Activated CD4-positive, alpha-beta memory T cell treated with anti-CD3 and anti-CD28 coated beads for 36 hours (primary cell): Measurements from ENCODE around the gene KCTD11. TPM values are rescaled to one million over a fixed set of nuclear protein-coding genes. Genes with fewer than 3 reads are reported as not detected.

Experiments used
- CTCF ChIA-PET: fragments of 350-600 bp; sonication (Branson Sonifier 250); formaldehyde crosslinking; loops from one replicate; lab custom pipeline; 2021; ENCODE audit warnings: antibody characterized with exemption, inconsistent platforms; lab: Charles Lee
- POLR2A ChIA-PET: fragments of 350-600 bp; sonication (Branson Sonifier 250); formaldehyde crosslinking; loops from one replicate; lab custom pipeline; 2021; ENCODE audit warnings: antibody characterized with exemption; lab: Charles Lee
- DNase-seq: peaks from one replicate; pipeline ENCODE4 v3.0.0-alpha.2; 2020
- H3K27ac Mint-ChIP-seq: one replicate; pipeline ENCODE4 v1.8.0; 2021; ENCODE audit warnings: mixed read lengths
- H3K27me3 Mint-ChIP-seq: one replicate; pipeline ENCODE4 v1.8.0; 2021; ENCODE audit warnings: mixed read lengths
- H3K36me3 Mint-ChIP-seq: one replicate; pipeline ENCODE4 v1.8.0; 2021; ENCODE audit warnings: mixed read lengths
- H3K4me1 Mint-ChIP-seq: one replicate; pipeline ENCODE4 v1.8.0; 2021; ENCODE audit warnings: low read depth, mixed read lengths
- H3K4me3 Mint-ChIP-seq: one replicate; pipeline ENCODE4 v1.8.0; 2021; ENCODE audit warnings: mild to moderate bottlenecking, mixed read lengths
- H3K9me3 Mint-ChIP-seq: one replicate; pipeline ENCODE4 v1.8.0; 2021; ENCODE audit warnings: mixed read lengths
- intact Hi-C: fragments of 100-400 bp; cut with micrococcal nuclease; formaldehyde crosslinking; loops from one replicate; pipeline ENCODE4 v1.15.1; 2023
- total RNA-seq, 2 experiments: library from RNA; stranded (reverse); gene quantifications; one replicate each; pipeline ENCODE4 v1.2.3, GENCODE V29; 2021

Gene KCTD11
- total RNA-seq, 2 experiments from 2014 or later = 2.6 to 2.8 TPM

DNA sequence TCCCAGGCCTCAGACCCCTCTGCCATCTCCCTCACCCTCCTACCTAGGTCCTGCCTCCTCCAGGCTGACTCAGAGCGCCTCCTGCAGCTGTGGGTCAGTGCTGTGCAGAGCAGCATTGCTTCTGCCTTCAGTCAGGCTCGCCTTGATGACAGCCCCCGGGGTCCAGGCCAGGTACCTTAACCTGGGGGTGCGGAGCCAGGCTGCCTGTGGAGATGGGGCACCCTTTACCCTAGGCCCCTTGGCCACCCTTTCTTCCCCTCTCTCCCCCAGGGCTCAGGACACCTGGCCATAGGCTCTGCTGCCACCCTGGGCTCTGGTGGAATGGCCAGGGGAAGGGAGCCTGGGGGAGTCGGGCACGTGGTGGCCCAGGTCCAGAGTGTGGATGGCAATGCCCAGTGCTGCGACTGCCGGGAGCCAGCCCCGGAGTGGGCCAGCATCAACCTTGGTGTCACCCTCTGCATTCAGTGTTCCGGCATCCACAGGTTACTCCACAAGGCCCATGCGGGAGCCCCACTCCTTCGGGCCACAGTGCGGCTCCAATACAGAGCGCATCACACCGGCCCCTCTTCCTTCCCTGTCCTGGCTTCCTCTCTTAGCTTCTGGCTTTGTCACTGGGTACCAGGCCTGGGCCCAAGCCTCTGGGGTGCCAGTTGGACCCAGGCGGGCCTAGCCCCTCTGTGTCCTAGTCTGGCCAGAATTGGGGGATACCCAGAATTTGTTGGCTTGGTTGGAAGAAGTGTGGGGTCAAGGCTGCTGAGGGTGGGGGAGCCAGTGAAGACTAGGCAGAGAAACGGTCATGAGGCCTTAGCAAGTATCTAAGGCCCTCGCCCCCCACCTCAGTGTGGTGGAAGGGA lies 5.0 kb upstream of the KCTD11 start:
- Mint-ChIP-seq H3K4me3 (no peak overlapping the region), H3K27me3 (no peaks in the 10 kb centered on the region), H3K36me3 (peaks cover 33% of the 10 kb centered on the region), H3K4me1 (peaks cover 19% of the 10 kb centered on the region), H3K9me3 (no peaks in the 10 kb centered on the region), H3K27ac (peak overlapping the region; percentile 44)
- intact Hi-C loops = loop anchor here (1.0 kb wide), 1 partner anchor 23 kb away; no protein-coding TSS in a partner anchor
- ChIA-PET POLR2A (interaction anchor here (1.2 to 5.0 kb wide), 2 partner anchors 11 kb away, joined by 4 to 34 read pairs; partner anchors contain the start of gene ACAP1), CTCF (interaction anchor here (0.7 to 3.4 kb wide), 7 partner anchors 9 to 237 kb away, joined by 3 to 30 read pairs (median 3); partner anchors contain the start of genes ACAP1 and MPDU1)
- no peak for DNase-seq

- peaks cover 35% of the 10 kb centered on the region for H3K36me3 Mint-ChIP-seq
- no peaks in the 10 kb centered on the region for H3K27me3 Mint-ChIP-seq
- intact Hi-C loops = no loop called here
These were observed 4.1 kb upstream of the KCTD11 start for GRCh38 chr17:7347630-7348477.

GRCh38 chr17:7348478-7349242 lies 3.3 kb upstream of the KCTD11 start:
- no peaks in the 10 kb centered on the region for H3K27me3 Mint-ChIP-seq
- ChIA-PET CTCF (interaction anchor here (0.9 to 2.6 kb wide), 6 partner anchors 12 to 212 kb away, joined by 3 to 10 read pairs (median 4); partner anchors contain the start of gene ACAP1), POLR2A (interaction anchor here (0.8 to 5.0 kb wide), 2 partner anchors 12 to 36 kb away, joined by 4 to 34 read pairs; partner anchors contain the start of gene ACAP1)
- no peak overlapping the region for H3K27ac Mint-ChIP-seq
- peaks cover 28% of the 10 kb centered on the region for H3K4me1 Mint-ChIP-seq
- DNase-seq = no peak
- peaks cover 31% of the 10 kb centered on the region for H3K36me3 Mint-ChIP-seq
- no peak overlapping the region for H3K4me3 Mint-ChIP-seq
- intact Hi-C loops = loop anchor here (1.0 kb wide), 1 partner anchor 12 kb away; the partner anchor contains the start of gene ACAP1
- no peaks in the 10 kb centered on the region for H3K9me3 Mint-ChIP-seq

More at GRCh38 chr17:7347630-7348477, 4.1 kb upstream of the KCTD11 start:
- Mint-ChIP-seq H3K9me3 (no peaks in the 10 kb centered on the region), H3K4me3 (no peak overlapping the region), H3K4me1 (peaks cover 26% of the 10 kb centered on the region), H3K27ac (peak overlapping the region; percentile 44)
- DNase-seq = no peak
- CTCF ChIA-PET = interaction anchor here (0.9 to 2.6 kb wide), 6 partner anchors 12 to 212 kb away, joined by 3 to 10 read pairs (median 4); partner anchors contain the start of gene ACAP1
- POLR2A ChIA-PET = interaction anchor here (0.8 to 5.0 kb wide), 2 partner anchors 12 to 37 kb away, joined by 4 to 34 read pairs; partner anchors contain the start of gene ACAP1

GRCh38 chr17:7352503-7352889 lies 534 bp downstream of the KCTD11 start:
- intact Hi-C loops = loop anchor here (1.0 to 5.0 kb wide), 3 partner anchors 72 to 130 kb away; partner anchors contain the start of genes POLR2A and SLC35G6
- CTCF ChIA-PET = interaction anchor here (2.0 kb wide), 1 partner anchor 231 kb away, joined by 4 read pairs; the partner anchor contains the start of gene MPDU1
- Mint-ChIP-seq H3K9me3 (no peaks in the 10 kb centered on the region), H3K4me3 (peak overlapping the region; percentile 74), H3K27me3 (no peaks in the 10 kb centered on the region), H3K27ac (peak overlapping the region; percentile 65), H3K36me3 (peaks cover 19% of the 10 kb centered on the region), H3K4me1 (peaks cover 39% of the 10 kb centered on the region)
- DNase-seq = no peak
- POLR2A ChIA-PET = no interaction called here

GRCh38 chr17:7352910-7353635 lies 1.1 kb downstream of the KCTD11 start:
- peaks cover 39% of the 10 kb centered on the region for H3K4me1 Mint-ChIP-seq
- CTCF ChIA-PET = interaction anchor here (0.8 to 4.0 kb wide), 4 partner anchors 9 to 231 kb away, joined by 3 to 71 read pairs (median 4); partner anchors contain the start of genes MPDU1 and TMEM102

DNA sequence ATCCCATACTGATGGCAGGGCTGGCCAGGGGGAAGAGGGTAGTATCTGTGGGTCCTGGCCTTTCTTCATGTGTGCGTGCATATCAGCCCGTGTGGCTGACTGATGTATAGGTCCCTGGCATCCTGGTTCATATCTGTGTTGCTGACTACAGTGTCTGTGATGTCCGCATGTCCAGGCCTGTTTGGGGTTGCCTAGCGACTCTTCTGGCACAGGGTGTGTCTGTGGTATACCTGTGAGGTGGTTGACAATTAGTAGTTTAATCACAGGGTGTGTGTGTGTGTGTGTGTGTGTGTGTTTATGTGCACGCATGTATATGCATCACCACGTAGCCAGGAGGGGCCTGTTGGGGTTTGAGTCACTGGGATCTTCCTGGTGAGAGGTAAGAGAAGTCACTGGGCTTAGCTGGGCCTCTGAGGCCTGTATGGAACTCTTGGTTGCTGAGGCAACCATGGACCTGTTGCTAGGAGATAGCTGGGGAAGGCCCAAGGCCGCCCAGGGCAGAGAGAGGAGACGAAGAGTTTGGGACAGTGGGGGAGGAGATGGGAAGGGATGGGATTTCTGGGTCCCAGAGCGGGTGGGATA lies 2.4 kb downstream of the KCTD11 start:
- Mint-ChIP-seq H3K27me3 (no peaks in the 10 kb centered on the region), H3K36me3 (peaks cover 19% of the 10 kb centered on the region), H3K9me3 (no peaks in the 10 kb centered on the region), H3K4me3 (no peak overlapping the region), H3K4me1 (peaks cover 39% of the 10 kb centered on the region), H3K27ac (no peak overlapping the region)
- peak; percentile 70 for DNase-seq
- intact Hi-C loops = loop anchor here (5.0 kb wide), 2 partner anchors 103 to 128 kb away; partner anchors contain the start of genes POLR2A and SLC35G6
- ChIA-PET CTCF (interaction anchor here (0.8 to 4.0 kb wide), 7 partner anchors 8 to 160 kb away, joined by 3 to 71 read pairs (median 3); partner anchors contain the start of gene TMEM102), POLR2A (interaction anchor here (1.0 to 2.1 kb wide), 3 partner anchors 18 to 83 kb away, joined by 3 to 7 read pairs (median 3); partner anchors contain the start of genes ACAP1 and TMEM256)

More at GRCh38 chr17:7352910-7353635, 1.1 kb downstream of the KCTD11 start:
- intact Hi-C loops = loop anchor here (1.0 to 5.0 kb wide), 3 partner anchors 73 to 129 kb away; partner anchors contain the start of genes POLR2A and SLC35G6
- Mint-ChIP-seq H3K36me3 (peaks cover 19% of the 10 kb centered on the region), H3K27me3 (no peaks in the 10 kb centered on the region), H3K9me3 (no peaks in the 10 kb centered on the region), H3K4me3 (peak overlapping the region; percentile 74), H3K27ac (peak overlapping the region; percentile 65)
- no peak for DNase-seq
- POLR2A ChIA-PET = interaction anchor here (1.2 kb wide), 1 partner anchor 51 kb away, joined by 3 read pairs; the partner anchor contains the start of gene TMEM256

GRCh38 chr17:7355053-7355452 lies 3.1 kb downstream of the KCTD11 start, which contains the start of gene TMEM95:
Gene TMEM95 (plus strand): TSS chr17:7355156. CDS start chr17:7355205, 49 bp downstream.
- no peak for DNase-seq
- no peak within 1 kb of the TSS for H3K4me3 Mint-ChIP-seq
- peaks cover 34% of the 10 kb centered on the region for H3K4me1 Mint-ChIP-seq
- no peaks in the 10 kb centered on the region for H3K9me3 Mint-ChIP-seq
- CTCF ChIA-PET = interaction anchor here (0.8 to 4.0 kb wide), 29 partner anchors 10 to 333 kb away, joined by 3 to 71 read pairs (median 5); partner anchors contain the start of genes ACAP1, GPS2, NEURL4 and PLSCR3
- POLR2A ChIA-PET = interaction anchor here (0.7 to 2.1 kb wide), 4 partner anchors 18 to 206 kb away, joined by 3 to 7 read pairs (median 4); partner anchors contain the start of gene ACAP1
- peaks cover 14% of the 10 kb centered on the region for H3K36me3 Mint-ChIP-seq
- intact Hi-C loops = no loop called here
- H3K27ac Mint-ChIP-seq = no peak within 1 kb of the TSS
- H3K27me3 Mint-ChIP-seq = no peaks in the 10 kb centered on the region

GRCh38 chr17:7355573-7355972 lies 3.6 kb downstream of the KCTD11 start:
- Mint-ChIP-seq H3K27ac (no peak overlapping the region), H3K9me3 (no peaks in the 10 kb centered on the region), H3K4me3 (no peak overlapping the region), H3K4me1 (peaks cover 29% of the 10 kb centered on the region), H3K27me3 (no peaks in the 10 kb centered on the region), H3K36me3 (peaks cover 11% of the 10 kb centered on the region)
- CTCF ChIA-PET = interaction anchor here (0.6 to 4.0 kb wide), 56 partner anchors 9 to 333 kb away, joined by 3 to 71 read pairs (median 4); partner anchors contain the start of genes ACAP1, FGF11, GPS2 and MPDU1
- no peak for DNase-seq
- intact Hi-C loops = no loop called here
- POLR2A ChIA-PET = interaction anchor here (0.7 to 2.1 kb wide), 5 partner anchors 18 to 331 kb away, joined by 3 to 7 read pairs (median 4); partner anchors contain the start of genes ACAP1 and TP53

GRCh38 chr17:7356072-7356549 lies 4.1 kb downstream of the KCTD11 start:
- intact Hi-C loops = loop anchor here (2.0 kb wide), 2 partner anchors 79 to 205 kb away; partner anchors contain the start of genes SENP3 and TMEM102
- H3K9me3 Mint-ChIP-seq = no peaks in the 10 kb centered on the region
- H3K27ac Mint-ChIP-seq = no peak overlapping the region
- no peak overlapping the region for H3K4me3 Mint-ChIP-seq
- ChIA-PET POLR2A (interaction anchor here (0.7 to 1.1 kb wide), 4 partner anchors 19 to 331 kb away, joined by 3 to 4 read pairs (median 4); partner anchors contain the start of gene TP53), CTCF (interaction anchor here (0.6 to 4.0 kb wide), 58 partner anchors 10 to 332 kb away, joined by 3 to 71 read pairs (median 4); partner anchors contain the start of genes ACAP1, CHRNB1, FGF11 and GPS2)
- H3K4me1 Mint-ChIP-seq = peaks cover 24% of the 10 kb centered on the region
- H3K36me3 Mint-ChIP-seq = peaks cover 8% of the 10 kb centered on the region
- peak; percentile 92 for DNase-seq
- H3K27me3 Mint-ChIP-seq = no peaks in the 10 kb centered on the region
